HepG2 (cell line): ENCODE results near the gene ARPC5. TPM values are rescaled to one million over a fixed set of nuclear protein-coding genes. Genes with fewer than 3 reads are reported as not detected.
A peak's percentile ranks its signal among the peaks of the same experiment; 100 is the strongest.

Source experiments
- CCAR2 ChIP-seq: fragments of 200-400 bp; formaldehyde crosslinking; optimal IDR thresholded peaks from 2 replicates; pipeline ENCODE3; 2018; ENCODE audit warnings: low read depth, mild to moderate bottlenecking, low read length, moderate library complexity
- MTERF4 ChIP-seq: sonication (generic); formaldehyde crosslinking; IDR thresholded peaks from 2 replicates; pipeline ENCODE4 v1.8.0; 2023; ENCODE audit warnings: mild to moderate bottlenecking, missing genetic modification reagents
- NONO ChIP-seq, 2 experiments: fragments of 450-650 bp in 1 of 2; sonication (generic) in 1 of 2; formaldehyde crosslinking in 1 of 2; IDR thresholded peaks in 1 of 2; conservative IDR thresholded peaks in 1 of 2; 2 replicates each; pipeline versions ENCODE4 v1.6.1 to v1.8.0; 2017 to 2022; ENCODE audit warnings: mild to moderate bottlenecking in 1 of 2, missing genetic modification reagents in 1 of 2, moderate library complexity in 1 of 2
- PBX3 ChIP-seq: sonication (generic); formaldehyde crosslinking; IDR thresholded peaks from 2 replicates; pipeline ENCODE4 v1.8.1; 2023; ENCODE audit warnings: missing genetic modification reagents, inconsistent platforms, borderline replicate concordance
- POGZ ChIP-seq: sonication (generic); formaldehyde crosslinking; IDR thresholded peaks from 2 replicates; pipeline ENCODE4 v1.4.0; 2020; ENCODE audit warnings: mild to moderate bottlenecking, missing genetic modification reagents
- SIN3A ChIP-seq: IDR thresholded peaks from 2 replicates; pipeline ENCODE4 v1.6.1; 2011; ENCODE audit warnings: low read depth, mild to moderate bottlenecking, control low read depth, low read length, borderline replicate concordance
- ZBTB7B ChIP-seq: sonication (generic); formaldehyde crosslinking; IDR thresholded peaks from 2 replicates; pipeline ENCODE4 v1.4.0; 2020; ENCODE audit warnings: missing genetic modification reagents
- ZFP41 ChIP-seq: sonication (generic); formaldehyde crosslinking; IDR thresholded peaks from 2 replicates; pipeline ENCODE4 v1.4.0; 2020; ENCODE audit warnings: mild to moderate bottlenecking, missing genetic modification reagents, borderline replicate concordance
- ZNF263 ChIP-seq: sonication (generic); formaldehyde crosslinking; IDR thresholded peaks from 2 replicates; pipeline ENCODE4 v1.4.0; 2020; ENCODE audit warnings: missing genetic modification reagents
- ZNF460 ChIP-seq: sonication (generic); formaldehyde crosslinking; IDR thresholded peaks from 2 replicates; pipeline ENCODE4 v1.5.1; 2020; ENCODE audit warnings: missing genetic modification reagents, mild to moderate bottlenecking, borderline replicate concordance
- ZNF746 ChIP-seq: sonication (generic); formaldehyde crosslinking; IDR thresholded peaks from 2 replicates; pipeline ENCODE4 v1.8.0; 2022; ENCODE audit warnings: mild to moderate bottlenecking, missing genetic modification reagents
- ZNF776 ChIP-seq: sonication (generic); formaldehyde crosslinking; IDR thresholded peaks from 2 replicates; pipeline ENCODE4 v1.4.0; 2020; ENCODE audit warnings: mild to moderate bottlenecking, missing genetic modification reagents
- ZZZ3 ChIP-seq: sonication (generic); formaldehyde crosslinking; IDR thresholded peaks from 2 replicates; pipeline ENCODE4 v1.4.0; 2020; ENCODE audit warnings: missing genetic modification reagents, mild to moderate bottlenecking, borderline replicate concordance
- polyA plus RNA-seq, 8 experiments: library from polyadenylated mRNA; depleted of rRNA in 3 of 8; stranded (reverse) in 7 of 8; unstranded in 1 of 8; fragments of >200 nt; fragmentation: Illumina TruSeq in 4 of 8; extraction: Trizol in 4 of 8; gene quantifications; 2 replicates each; pipeline versions ENCODE4 v1.2.1 to v1.2.3, GENCODE V29; 2011 to 2016; ENCODE audit warnings: low read depth in 4 of 8, missing spikeins in 1 of 8, mixed read lengths in 1 of 8; ENCODE audit not compliant: insufficient read depth in 1 of 8
- total RNA-seq, 5 experiments: library from RNA; depleted of rRNA; stranded (reverse); fragments of >200 nt; fragmentation: Illumina TruSeq; extraction: Trizol; gene quantifications; 2 replicates each; pipeline ENCODE4 v1.2.3, GENCODE V29; 2016; ENCODE audit warnings: low read depth in 1 of 5
- TF ChIP-seq, protein P1 (sequence below): sonication (generic); formaldehyde crosslinking; IDR thresholded peaks from 2 replicates; pipeline ENCODE4 v1.5.1; 2020; ENCODE audit warnings: mild to moderate bottlenecking, missing genetic modification reagents
- TF ChIP-seq, protein P2 (sequence below): sonication (generic); formaldehyde crosslinking; IDR thresholded peaks from 2 replicates; pipeline ENCODE4 v1.5.1; 2020; ENCODE audit warnings: mild to moderate bottlenecking, missing genetic modification reagents, borderline replicate concordance

ARPC5 gene
- total and polyA plus RNA-seq, 2 of the 13 experiments (the other 11 are each of a cell fraction or from before 2014, with no cell fraction given) = 48.4 to 106 TPM

- no peak for TF ChIP-seq ZNF460
- no peak for TF ChIP-seq PBX3 (CRISPR knock-in tag)
- TF ChIP-seq ZNF746 (CRISPR knock-in tag) = peak; percentile 42; the same call in 1 of the 2 replicates
- 0 out of 2 replicates have a peak, but pooled peaks have one; percentile 14 for TF ChIP-seq SIN3A
- no peak for TF ChIP-seq ZNF263
- peak; percentile 9; the same call in 1 of the 2 replicates for TF ChIP-seq ZFP41 (CRISPR knock-in tag)
- TF ChIP-seq CCAR2 = no peak
- peak; percentile 20; the same call in 1 of the 2 replicates for TF ChIP-seq ZNF776 (CRISPR knock-in tag)
- no peak for TF ChIP-seq ZBTB7B (CRISPR knock-in tag)
- TF ChIP-seq, protein P1, sequence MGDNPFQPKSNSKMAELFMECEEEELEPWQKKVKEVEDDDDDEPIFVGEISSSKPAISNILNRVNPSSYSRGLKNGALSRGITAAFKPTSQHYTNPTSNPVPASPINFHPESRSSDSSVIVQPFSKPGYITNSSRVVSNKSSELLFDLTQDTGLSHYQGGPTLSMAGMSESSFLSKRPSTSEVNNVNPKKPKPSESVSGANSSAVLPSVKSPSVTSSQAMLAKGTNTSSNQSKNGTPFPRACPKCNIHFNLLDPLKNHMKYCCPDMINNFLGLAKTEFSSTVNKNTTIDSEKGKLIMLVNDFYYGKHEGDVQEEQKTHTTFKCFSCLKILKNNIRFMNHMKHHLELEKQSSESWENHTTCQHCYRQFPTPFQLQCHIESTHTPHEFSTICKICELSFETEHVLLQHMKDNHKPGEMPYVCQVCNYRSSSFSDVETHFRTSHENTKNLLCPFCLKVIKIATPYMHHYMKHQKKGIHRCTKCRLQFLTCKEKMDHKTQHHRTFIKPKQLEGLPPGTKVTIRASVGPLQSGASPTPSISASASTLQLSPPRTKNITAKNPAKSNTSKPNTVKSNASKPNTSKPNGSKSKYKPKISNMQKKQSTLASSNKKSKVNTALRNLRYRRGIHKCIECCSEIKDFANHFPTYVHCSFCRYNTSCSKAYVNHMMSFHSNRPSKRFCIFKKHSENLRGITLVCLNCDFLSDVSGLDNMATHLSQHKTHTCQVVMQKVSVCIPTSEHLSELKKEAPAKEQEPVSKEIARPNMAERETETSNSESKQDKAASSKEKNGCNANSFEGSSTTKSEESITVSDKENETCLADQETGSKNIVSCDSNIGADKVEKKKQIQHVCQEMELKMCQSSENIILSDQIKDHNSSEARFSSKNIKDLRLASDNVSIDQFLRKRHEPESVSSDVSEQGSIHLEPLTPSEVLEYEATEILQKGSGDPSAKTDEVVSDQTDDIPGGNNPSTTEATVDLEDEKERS (CRISPR knock-in tag) = no peak
- TF ChIP-seq, protein P2, sequence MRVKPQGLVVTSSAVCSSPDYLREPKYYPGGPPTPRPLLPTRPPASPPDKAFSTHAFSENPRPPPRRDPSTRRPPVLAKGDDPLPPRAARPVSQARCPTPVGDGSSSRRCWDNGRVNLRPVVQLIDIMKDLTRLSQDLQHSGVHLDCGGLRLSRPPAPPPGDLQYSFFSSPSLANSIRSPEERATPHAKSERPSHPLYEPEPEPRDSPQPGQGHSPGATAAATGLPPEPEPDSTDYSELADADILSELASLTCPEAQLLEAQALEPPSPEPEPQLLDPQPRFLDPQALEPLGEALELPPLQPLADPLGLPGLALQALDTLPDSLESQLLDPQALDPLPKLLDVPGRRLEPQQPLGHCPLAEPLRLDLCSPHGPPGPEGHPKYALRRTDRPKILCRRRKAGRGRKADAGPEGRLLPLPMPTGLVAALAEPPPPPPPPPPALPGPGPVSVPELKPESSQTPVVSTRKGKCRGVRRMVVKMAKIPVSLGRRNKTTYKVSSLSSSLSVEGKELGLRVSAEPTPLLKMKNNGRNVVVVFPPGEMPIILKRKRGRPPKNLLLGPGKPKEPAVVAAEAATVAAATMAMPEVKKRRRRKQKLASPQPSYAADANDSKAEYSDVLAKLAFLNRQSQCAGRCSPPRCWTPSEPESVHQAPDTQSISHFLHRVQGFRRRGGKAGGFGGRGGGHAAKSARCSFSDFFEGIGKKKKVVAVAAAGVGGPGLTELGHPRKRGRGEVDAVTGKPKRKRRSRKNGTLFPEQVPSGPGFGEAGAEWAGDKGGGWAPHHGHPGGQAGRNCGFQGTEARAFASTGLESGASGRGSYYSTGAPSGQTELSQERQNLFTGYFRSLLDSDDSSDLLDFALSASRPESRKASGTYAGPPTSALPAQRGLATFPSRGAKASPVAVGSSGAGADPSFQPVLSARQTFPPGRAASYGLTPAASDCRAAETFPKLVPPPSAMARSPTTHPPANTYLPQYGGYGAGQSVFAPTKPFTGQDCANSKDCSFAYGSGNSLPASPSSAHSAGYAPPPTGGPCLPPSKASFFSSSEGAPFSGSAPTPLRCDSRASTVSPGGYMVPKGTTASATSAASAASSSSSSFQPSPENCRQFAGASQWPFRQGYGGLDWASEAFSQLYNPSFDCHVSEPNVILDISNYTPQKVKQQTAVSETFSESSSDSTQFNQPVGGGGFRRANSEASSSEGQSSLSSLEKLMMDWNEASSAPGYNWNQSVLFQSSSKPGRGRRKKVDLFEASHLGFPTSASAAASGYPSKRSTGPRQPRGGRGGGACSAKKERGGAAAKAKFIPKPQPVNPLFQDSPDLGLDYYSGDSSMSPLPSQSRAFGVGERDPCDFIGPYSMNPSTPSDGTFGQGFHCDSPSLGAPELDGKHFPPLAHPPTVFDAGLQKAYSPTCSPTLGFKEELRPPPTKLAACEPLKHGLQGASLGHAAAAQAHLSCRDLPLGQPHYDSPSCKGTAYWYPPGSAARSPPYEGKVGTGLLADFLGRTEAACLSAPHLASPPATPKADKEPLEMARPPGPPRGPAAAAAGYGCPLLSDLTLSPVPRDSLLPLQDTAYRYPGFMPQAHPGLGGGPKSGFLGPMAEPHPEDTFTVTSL (CRISPR knock-in tag) = 0 out of 2 replicates have a peak, but pooled peaks have one; percentile 50
- TF ChIP-seq NONO (IDR thresholded peaks at IDR 0.05) = no peak
- 0 out of 2 replicates have a peak, but pooled peaks have one; percentile 48 for TF ChIP-seq NONO (CRISPR knock-in tag; conservative IDR thresholded peaks at IDR 0.05)
- no peak for TF ChIP-seq ZZZ3 (CRISPR knock-in tag)
- peak; percentile 41; the same call in 1 of the 2 replicates for TF ChIP-seq MTERF4 (CRISPR knock-in tag)
- 0 out of 2 replicates have a peak, but pooled peaks have one; percentile 3 for TF ChIP-seq POGZ
Observed at GRCh38 chr1:183636334-183636682, 725 bp upstream of the ARPC5 start (continued).
